Panc1 (cell line): ENCODE data around the gene GTF2IRD2. TPM values are rescaled to one million over a fixed set of nuclear protein-coding genes. Genes with fewer than 3 reads are reported as not detected.
"Not testable (repeated sequence)": the region's sequence is repeated elsewhere in the genome, so short reads cannot be mapped to it uniquely, and the experiment has no call there.

Experiments used
- ATAC-seq: fragments of 200-7000 bp; cut with Tn5 transposase; 2 replicates; pipeline ENCODE4 v1.9.1; 2020; ENCODE audit warnings: mild to moderate bottlenecking, moderate library complexity
- BruUV-seq: library from RNA; stranded (reverse); fragments of 400-500 nt; replicated peaks from 2 replicates; lab custom pipeline; 2021; lab: Mats Ljungman, UMichigan
- CTCF ChIA-PET: fragments of 300-600 bp; sonication (Branson Sonifier 250); formaldehyde crosslinking; loops from one replicate; lab custom pipeline; 2022; ENCODE audit warnings: antibody characterized with exemption; lab: Charles Lee
- POLR2A ChIA-PET: fragments of 300-600 bp; sonication (Branson Sonifier 250); formaldehyde crosslinking; loops from one replicate; lab custom pipeline; 2022; ENCODE audit warnings: antibody characterized with exemption; lab: Charles Lee
- DNase-seq: peaks from one replicate; pipeline ENCODE4 v3.0.0-alpha.2; 2010; ENCODE audit warnings: low read depth, low spot score
- H3K27ac ChIP-seq: 2 replicates; pipeline ENCODE4 v1.5.1; 2011; ENCODE audit warnings: mild to moderate bottlenecking, low read length, inconsistent platforms
- H3K27me3 ChIP-seq: fragments of 200-500 bp; sonication (Bioruptor generic); 2 replicates; pipeline ENCODE4 v1.6.0; 2014; ENCODE audit warnings: low read length, inconsistent platforms; ENCODE audit not compliant: control insufficient read depth, insufficient read depth
- H3K36me3 ChIP-seq: fragments of 200-500 bp; sonication (Bioruptor generic); 2 replicates; pipeline ENCODE4 v1.5.1; 2014; ENCODE audit warnings: inconsistent platforms, mild to moderate bottlenecking, low read length, moderate library complexity; ENCODE audit not compliant: control insufficient read depth, insufficient read depth
- H3K4me1 ChIP-seq: 2 replicates; pipeline ENCODE4 v1.5.1; 2011; ENCODE audit warnings: inconsistent platforms, mild to moderate bottlenecking, low read length, moderate library complexity; ENCODE audit not compliant: control insufficient read depth, insufficient read depth
- H3K4me3 ChIP-seq, 2 experiments: 2 replicates each; pipeline ENCODE4 v1.5.1; 2011 to 2012; ENCODE audit warnings: low read depth in 2 of 2, low read length in 2 of 2, mild to moderate bottlenecking in 2 of 2, inconsistent platforms in 1 of 2, moderate library complexity in 1 of 2
- H3K9me3 ChIP-seq: fragments of 200-500 bp; sonication (Bioruptor generic); 2 replicates; pipeline ENCODE4 v1.5.1; 2014; ENCODE audit warnings: low read depth, mild to moderate bottlenecking, inconsistent platforms, low read length, moderate library complexity; ENCODE audit not compliant: control insufficient read depth, insufficient read depth
- in situ Hi-C: cut with HindIII; loops from 2 replicates; pipeline ENCODE4 v1.10.0; 2016; ENCODE audit warnings: low sequenced_read_pairs, low pct_unique_long_range_greater_than_20kb
- intact Hi-C: fragments of 100-400 bp; cut with micrococcal nuclease; formaldehyde crosslinking; loops from one replicate; pipeline ENCODE4 v1.10.0; 2022; ENCODE audit not compliant: unreplicated experiment
- total RNA-seq: library from RNA; stranded (reverse); gene quantifications from one replicate; pipeline ENCODE4 v1.2.1, GENCODE V29; 2021; ENCODE audit not compliant: unreplicated experiment

Gene GTF2IRD2
- total RNA-seq, 1 experiment from 2014 or later = 18.8 TPM

DNA sequence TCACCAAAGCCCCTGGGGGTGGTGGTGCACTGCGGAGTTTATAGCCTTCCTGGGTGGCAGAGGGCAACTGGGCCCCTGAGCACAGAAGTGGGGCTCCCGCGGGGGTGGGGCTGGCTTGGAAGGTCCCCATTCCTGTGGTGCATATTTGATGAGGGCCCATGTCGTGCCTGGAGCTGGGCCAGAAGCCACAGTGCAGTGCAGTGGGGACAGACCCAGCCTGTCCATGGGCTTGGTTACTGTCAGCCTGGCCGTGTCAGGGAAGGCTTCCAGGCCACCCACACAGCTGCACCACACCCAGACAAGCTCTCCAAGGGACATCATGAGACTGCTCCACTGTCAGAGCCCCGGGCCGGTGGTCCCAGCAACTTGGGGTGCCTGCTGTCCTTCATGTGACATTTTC is 84.9 kb downstream of the GTF2IRD2 start:
- H3K4me3 ChIP-seq, BruUV-seq, H3K36me3 ChIP-seq, H3K9me3 ChIP-seq, H3K4me1 ChIP-seq, CTCF ChIA-PET, intact Hi-C loops, in situ Hi-C loops, POLR2A ChIA-PET, H3K27me3 ChIP-seq, H3K27ac ChIP-seq, DNase-seq: not testable (repeated sequence)
- peak; percentile 52; the same call in 1 of the 2 replicates for ATAC-seq

DNA sequence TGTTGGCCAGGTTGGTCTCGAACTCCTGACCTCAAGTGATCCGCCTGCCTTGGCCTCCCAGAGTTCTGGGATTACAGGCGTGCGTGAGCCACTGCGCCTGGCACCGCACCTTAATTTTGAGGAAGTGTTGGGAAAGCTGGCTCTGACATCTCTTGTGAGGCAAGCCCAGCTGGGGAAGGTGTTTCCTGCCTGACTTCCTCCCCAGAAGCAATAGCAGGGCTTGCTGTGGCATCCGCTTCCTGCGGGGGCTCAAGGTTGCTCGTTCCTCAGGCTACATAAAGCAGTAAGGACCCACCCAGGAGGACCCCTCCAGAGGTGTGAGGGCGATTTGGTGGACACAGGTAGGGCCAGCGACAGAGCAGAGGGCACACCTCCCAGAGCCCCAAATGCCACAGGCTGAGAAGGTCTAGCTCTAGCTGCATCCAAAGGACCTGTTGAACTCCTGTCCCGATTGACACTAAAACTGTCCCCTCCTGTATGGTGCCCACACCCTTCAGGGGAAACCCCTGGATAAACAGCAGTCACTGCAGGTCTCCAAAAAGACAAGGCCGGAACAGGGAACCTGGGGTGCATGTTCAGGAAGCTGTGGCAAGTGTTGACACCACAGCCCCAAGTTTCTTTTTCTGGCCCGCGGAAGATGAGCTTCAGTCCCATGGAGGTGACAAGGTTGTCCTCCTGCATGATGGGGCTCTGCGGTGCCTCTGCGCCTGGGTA is 86.0 kb downstream of the GTF2IRD2 start:
- ATAC-seq = peak; percentile 7; the same call in 1 of the 2 replicates
- BruUV-seq, in situ Hi-C loops: not testable (repeated sequence)

DNA sequence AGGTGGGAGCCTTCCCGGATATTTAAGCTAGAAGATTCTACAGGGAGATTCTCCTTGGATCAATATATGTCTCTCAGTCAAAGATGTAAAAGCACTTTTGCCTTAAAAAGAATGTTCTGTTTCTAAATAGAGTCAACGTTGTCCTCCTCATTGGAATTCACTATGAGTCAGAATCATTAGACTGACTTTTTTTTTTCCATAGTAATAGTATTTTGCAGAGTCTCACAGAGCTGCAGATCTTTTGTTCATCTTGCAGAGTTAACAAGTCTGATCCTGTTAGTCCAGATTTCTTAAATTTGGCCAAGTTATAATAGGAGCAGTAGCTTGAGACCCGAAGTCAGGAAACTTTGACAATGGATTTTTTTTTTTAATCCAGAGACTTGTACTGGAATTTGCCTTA is 92.4 kb downstream of the GTF2IRD2 start:
- TSS peak; percentile 86 for BruUV-seq
- H3K27ac ChIP-seq, H3K36me3 ChIP-seq, H3K4me3 ChIP-seq, H3K27me3 ChIP-seq, ATAC-seq, intact Hi-C loops, in situ Hi-C loops, H3K9me3 ChIP-seq, CTCF ChIA-PET, H3K4me1 ChIP-seq, DNase-seq, POLR2A ChIA-PET: not testable (repeated sequence)

More for the DNA sequence above, 86.0 kb downstream of the GTF2IRD2 start:
- H3K36me3 ChIP-seq, H3K27me3 ChIP-seq, intact Hi-C loops, DNase-seq, POLR2A ChIA-PET, H3K4me3 ChIP-seq, H3K4me1 ChIP-seq, CTCF ChIA-PET, H3K27ac ChIP-seq, H3K9me3 ChIP-seq: not testable (repeated sequence)

DNA sequence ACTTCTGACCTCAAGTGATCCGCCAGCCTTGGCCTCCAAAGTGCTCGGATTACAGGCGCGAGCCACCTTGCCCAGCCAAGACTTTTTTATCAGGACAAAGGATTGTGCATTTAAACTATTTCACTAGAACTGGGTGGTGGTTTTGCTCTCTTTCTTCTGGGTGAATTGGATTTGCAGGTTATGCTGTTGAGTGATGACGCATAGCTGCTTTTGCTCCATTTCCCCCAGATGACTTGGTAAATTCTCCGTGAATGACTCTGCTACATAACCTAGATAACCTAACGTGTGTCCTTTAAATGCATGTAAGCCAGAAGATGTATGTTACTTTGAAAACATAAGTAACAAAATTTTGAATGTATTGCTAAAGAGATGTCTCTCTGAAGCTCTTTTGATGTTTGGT is 93.1 kb downstream of the GTF2IRD2 start:
- DNase-seq, H3K27ac ChIP-seq, BruUV-seq, POLR2A ChIA-PET, H3K4me1 ChIP-seq, H3K4me3 ChIP-seq, H3K27me3 ChIP-seq, CTCF ChIA-PET, intact Hi-C loops, H3K9me3 ChIP-seq, in situ Hi-C loops, ATAC-seq, H3K36me3 ChIP-seq: not testable (repeated sequence)

DNA sequence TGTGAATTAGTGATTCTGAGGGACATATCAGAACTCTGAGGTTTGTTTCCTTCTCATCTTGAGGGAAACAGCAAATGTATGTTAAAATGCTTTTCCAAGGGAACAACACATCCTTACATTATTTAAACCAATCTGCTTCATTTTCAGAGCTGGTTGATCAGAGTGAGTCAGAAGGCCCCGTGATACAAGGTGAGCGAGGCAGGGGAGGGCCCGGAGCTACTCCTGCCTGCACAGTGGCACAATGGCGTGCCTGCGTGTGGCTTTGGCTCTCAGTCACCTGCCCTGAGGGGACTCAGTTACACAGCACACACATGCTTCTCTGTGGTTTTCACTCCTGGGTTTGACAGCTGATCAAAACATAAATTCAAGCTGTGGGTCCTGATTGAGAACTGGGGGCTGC is 94.7 kb downstream of the GTF2IRD2 start:
- H3K36me3 ChIP-seq, ATAC-seq, BruUV-seq, H3K27ac ChIP-seq, CTCF ChIA-PET, H3K4me1 ChIP-seq, H3K9me3 ChIP-seq, H3K27me3 ChIP-seq, intact Hi-C loops, in situ Hi-C loops, DNase-seq, H3K4me3 ChIP-seq, POLR2A ChIA-PET: not testable (repeated sequence)

DNA sequence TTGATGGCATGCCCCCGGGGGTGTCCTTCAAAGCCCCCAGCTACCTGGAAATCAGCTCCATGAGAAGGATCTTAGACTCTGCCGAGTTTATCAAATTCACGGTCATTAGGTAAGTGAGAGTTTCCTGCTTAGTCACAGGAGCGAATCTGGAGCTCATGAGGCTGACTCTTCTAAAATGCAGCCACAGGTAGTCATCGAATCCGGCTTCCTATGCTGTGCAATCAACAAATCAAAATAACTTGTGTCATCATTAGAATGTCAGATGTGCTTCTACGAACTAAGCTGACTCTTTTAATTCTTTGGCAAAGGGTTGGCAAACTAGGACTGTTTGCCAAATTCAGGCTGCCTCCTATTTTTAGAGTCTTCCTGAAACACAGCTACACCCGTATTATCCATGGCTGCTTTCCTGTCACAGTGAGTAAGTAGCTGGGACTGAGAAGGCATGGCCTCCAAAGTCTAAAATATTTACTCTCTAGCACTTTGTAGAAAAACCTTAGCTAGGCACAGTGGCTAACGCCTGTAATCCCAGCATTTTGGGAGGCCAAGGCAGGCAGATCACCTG is 97.4 kb downstream of the GTF2IRD2 start:
- in situ Hi-C loops, H3K4me1 ChIP-seq, H3K36me3 ChIP-seq, H3K27me3 ChIP-seq, DNase-seq, intact Hi-C loops, H3K4me3 ChIP-seq, H3K27ac ChIP-seq, ATAC-seq, BruUV-seq, H3K9me3 ChIP-seq, POLR2A ChIA-PET, CTCF ChIA-PET: not testable (repeated sequence)
